ENCODE measurements around the gene KIF9.
"Not testable (repeated sequence)": the region's sequence is repeated elsewhere in the genome, so short reads cannot be mapped to it uniquely, and the experiment has no call there.

The KIF9 gene, protein sequence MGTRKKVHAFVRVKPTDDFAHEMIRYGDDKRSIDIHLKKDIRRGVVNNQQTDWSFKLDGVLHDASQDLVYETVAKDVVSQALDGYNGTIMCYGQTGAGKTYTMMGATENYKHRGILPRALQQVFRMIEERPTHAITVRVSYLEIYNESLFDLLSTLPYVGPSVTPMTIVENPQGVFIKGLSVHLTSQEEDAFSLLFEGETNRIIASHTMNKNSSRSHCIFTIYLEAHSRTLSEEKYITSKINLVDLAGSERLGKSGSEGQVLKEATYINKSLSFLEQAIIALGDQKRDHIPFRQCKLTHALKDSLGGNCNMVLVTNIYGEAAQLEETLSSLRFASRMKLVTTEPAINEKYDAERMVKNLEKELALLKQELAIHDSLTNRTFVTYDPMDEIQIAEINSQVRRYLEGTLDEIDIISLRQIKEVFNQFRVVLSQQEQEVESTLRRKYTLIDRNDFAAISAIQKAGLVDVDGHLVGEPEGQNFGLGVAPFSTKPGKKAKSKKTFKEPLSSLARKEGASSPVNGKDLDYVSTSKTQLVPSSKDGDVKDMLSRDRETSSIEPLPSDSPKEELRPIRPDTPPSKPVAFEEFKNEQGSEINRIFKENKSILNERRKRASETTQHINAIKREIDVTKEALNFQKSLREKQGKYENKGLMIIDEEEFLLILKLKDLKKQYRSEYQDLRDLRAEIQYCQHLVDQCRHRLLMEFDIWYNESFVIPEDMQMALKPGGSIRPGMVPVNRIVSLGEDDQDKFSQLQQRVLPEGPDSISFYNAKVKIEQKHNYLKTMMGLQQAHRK

DNA sequence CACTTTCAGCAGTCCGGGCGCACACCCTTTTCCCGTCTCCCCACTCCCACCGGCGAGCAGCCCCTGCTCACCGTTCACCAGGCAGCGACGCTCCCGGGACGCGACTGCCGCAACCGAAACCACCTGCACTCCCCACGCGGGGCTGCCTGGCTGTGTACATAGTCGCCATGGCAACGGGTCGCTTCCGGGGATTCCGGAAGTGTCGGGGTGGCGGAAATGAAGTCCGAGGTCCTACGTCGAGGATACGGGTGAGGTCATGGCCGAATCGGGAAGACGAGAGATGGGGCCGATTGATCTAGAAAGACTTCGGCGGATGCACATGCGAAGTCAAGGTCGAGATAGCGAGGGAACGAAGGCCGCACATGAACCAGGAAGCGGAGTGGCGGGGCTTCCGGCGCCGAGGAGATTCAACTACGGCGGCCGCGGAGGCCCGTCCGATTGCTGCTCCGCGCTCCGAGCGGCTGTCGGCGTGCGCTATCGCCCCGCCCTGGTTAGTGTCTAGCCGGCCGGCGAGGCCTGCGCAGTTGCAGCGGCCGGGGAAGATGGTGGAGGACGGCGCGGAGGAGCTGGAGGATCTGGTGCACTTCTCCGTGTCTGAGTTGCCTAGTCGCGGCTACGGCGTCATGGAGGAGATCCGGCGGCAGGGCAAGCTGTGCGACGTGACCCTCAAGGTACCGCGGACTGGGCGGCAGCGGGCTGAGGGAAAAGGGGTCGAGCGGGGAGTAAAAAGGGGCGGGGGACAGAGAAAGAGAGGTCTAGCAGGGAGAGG is at the start of gene KIF9, which contains the start of gene KLHL18:
Gene KIF9 (minus strand): TSS at position 376 of the 769 bp plus-strand sequence. CDS start 5,425 bp downstream, outside the sequence.
Gene KLHL18 (plus strand): TSS at position 521 of the 769 bp plus-strand sequence. CDS start 22 bp downstream, at position 543.
- DNase-seq (ENCODE audit: low read depth in 2 of 2), result peak; percentile 93

DNA sequence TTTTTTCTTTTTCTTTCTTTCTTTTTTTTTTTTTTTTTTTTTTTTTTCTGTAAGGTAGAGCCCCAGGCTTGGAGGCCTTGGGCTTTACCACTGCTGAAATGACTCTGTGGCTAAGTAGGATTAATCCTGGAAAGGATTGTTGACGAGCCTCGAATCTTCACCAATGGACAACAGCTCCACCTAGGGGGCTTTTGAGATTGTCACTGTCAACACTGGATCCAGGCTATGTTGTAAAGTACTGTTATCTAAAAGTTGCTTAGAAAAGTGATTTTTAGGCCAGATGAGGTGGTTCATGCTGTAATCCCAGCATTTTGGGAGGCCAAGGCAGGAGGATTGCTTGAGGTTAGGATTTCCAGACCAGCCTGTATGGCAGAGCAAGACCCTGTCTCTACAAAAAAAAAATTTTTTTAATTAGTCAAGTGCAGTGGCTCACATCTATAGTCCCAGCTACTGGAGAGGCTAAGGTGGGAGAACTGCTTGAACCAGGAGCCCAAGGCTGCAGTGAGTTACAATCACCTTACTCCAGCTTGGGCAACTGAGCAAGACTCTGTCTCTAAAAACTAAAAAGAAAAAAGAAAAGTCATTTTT is 41.8 kb upstream of the KIF9 start:
- DNase-seq (ENCODE audit: low read depth in 2 of 2), result peak; percentile 5 to 8

DNA sequence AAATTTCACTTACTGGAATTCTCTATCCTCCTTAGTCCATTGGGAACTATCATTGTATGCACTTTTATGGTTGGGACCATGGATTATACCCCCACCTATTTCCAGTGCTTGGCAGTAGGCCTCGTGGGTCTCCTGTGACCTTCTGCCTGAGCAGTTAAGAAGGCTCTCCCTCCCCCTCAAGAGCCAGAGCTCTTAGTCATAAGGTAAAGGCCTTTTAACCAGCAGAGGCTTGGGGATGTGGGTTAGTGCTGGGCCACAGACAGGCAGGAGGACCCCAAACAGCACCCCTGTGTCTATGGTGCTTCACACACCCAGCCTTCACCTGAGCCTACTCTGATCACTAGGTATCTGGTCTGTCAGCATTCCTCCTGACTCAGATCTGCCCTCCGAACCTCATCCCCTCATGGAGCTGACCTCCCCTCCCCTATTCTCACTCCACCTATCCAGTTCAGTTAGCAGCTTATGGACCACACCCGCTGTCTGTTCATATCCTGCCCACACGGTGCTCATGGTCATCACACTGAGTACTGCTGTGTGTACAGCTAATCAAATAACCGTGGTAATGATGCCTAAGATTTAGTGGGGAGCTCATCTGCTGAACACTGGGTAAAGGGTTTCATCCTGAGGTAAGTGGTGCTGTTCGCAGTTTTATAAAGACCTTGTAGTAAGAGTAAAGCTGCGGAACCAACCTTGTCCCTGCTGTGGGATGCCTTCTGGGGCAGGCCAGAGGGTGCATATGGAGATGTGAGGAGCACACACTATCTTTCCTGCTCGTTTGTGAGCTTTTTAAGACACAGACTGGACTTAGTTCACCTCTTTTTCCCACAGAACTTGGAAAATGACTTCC is 41.1 kb upstream of the KIF9 start:
- no peak for DNase-seq (ENCODE audit: low read depth in 2 of 2)

DNA sequence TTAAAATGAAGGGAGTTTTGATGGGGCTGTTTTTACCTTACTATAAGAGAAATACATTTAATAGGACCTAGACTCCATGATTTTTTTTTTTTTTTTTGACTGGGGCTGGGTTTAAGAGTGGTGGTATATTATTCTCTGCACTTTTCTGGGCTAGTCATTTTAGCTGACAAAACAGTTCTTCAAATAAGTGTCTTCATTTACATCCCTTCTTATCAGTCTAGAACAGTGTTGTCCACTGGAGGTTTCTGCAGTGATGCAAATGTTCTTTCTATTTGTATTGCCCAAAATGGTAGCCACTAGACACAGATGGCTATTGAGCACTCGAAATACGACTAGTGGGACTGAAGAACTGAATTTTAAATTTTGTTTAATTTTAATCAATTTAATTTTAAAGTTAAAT is 37.4 kb upstream of the KIF9 start:
- no peak for DNase-seq (ENCODE audit: low read depth in 2 of 2)

DNA sequence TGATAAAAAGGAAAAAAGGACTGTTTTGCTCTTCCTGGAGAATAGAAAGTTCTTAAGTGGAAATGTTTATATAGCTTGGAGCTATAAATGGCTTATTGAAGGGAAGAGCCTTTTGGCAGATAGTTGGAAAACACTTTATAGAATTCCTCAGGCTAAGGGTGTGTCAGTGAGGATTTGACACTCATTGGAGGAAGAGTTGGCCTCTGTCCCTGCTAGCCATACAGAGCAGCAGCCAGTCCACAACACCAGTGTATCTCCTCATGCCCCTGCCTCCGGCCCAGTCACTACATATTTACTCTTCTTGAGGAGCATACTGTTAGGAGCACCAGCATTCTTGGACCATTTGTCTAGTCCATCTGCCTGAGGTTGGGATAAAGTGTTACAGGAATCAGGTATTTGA is 36.3 kb upstream of the KIF9 start:
- DNase-seq (ENCODE audit: low read depth in 2 of 2), result no peak

DNA sequence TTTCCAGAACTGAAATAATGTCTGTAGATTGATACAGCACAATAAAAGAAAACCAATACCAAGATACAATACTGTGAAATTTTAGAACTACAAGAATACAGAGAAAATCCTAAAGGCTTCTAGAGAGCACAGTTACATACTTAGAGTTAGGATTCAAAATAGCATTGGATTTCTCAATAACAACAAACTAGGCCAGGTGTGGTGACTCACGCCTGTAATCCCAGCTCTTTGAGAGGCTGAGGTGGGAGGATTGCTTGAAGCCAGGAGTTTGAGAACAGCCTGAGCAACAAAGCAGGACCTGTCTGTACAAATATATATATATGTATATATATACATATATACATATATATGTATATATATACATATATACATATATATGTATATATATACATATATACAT is 33.6 kb upstream of the KIF9 start:
- not testable (repeated sequence) for DNase-seq (ENCODE audit: low read depth in 2 of 2)

DNA sequence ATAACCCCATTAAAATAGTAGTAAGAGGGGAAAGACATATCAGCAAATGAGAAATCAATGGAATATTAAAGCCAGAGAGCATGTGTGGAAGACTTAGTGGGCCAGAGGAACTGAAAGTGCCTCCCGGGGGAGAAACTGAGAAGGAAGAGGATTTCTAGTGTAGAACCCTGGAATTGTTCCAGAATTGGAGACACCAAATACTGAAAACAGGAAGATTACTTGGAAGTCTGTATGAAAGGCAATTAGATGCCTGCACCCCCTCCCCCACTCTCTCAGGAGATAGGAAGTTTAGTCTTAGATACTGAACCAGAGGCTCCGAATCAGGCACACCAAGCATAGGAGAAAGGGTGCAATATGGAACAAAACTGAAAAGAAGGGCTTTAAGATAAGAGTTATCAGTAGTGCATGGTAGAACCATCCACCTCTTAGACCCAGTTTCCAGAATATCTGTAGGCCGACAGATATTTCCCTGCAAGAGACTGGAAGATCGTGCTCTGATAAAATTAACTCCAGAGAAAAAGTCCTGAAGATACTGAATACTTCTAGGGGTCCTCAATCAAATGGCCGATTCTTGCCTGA is 32.6 kb upstream of the KIF9 start:
- no peak for DNase-seq (ENCODE audit: low read depth in 2 of 2)

DNA sequence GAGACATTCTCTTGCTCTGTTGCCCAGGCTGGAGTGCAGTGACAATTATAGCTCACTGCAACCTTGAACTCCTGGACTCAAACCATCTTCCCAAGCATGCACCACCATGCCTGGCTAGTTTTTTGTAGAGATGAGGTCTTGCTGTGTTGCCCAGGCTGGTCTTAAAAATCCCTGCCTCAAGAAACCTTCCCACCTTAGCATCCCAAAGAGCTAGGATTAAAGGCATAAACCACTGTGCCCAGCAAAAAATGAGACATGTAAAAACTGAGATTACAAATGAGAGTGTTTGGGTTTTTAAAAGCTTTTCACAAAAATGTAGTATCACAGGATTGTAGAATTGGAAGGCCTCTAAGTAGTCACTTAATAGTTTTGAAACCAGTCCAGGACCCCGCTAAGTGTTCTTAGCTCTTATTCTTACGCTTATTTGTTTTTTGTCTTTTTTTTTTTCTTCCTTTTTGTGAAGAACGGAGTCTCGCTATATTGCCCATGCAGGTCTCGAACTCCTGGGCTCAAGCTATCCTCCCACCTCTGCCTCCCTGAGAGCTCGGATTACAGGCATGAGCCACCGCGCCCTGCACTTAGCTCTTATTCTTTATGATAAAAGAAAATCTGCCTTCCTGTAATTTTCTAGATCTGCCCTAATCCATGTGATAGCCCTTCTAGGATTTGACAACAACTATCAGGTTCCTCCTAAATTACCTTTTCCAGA is 31.6 kb upstream of the KIF9 start:
- no peak for DNase-seq (ENCODE audit: low read depth in 2 of 2)

DNA sequence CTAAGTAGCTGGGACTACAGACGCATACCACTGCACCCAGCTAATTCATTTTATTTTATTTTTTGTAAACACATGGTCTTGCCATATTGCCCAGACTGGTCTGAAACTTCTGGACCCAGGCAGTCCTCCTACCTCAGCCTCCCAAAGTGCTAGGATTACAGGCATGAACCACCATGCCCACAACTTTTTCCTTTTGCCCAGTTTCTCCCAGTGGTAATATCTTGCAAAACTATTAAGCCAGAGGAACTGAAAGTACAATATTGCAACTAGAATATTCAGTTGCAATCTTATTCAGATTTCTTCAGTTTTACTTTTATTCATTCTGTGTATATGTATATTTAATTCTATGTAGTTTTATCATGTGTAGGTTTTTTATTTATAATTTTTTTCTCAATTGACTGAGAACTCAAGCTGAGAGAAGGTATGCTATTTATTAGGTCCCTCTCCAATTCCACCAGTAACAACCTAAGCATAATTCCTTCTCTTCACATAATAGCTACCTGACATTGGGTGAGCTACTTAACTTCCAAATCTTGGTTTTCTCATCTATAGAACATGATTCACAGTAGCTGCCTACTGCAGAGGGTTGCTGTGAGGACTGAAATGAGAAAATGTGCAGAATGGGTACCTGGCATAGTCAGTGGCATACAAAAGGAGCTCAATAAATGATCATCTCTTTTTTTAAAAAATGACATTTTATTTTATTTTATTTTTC is 30.9 kb upstream of the KIF9 start:
- no peak for DNase-seq (ENCODE audit: low read depth in 2 of 2)

DNA sequence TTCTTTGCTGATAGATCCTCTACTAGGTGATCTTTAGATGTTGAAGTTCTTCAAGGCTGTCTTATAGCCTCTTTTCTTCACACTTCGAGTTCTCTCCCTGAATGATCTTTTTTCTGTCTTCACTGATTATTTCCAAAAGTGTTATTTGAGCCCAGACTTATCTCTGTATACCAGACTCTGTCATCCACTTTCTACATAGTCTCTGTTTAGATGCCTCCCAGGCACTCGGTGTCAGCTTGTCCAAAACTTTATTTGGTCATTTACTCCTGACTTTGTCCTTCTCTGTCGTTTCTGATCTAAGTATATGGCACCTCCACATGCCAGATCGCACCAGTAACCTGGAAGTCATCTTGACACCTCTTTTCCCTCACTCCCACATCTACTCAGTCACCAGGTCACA is 27.8 kb upstream of the KIF9 start:
- no peak for DNase-seq (ENCODE audit: low read depth in 2 of 2)

DNA sequence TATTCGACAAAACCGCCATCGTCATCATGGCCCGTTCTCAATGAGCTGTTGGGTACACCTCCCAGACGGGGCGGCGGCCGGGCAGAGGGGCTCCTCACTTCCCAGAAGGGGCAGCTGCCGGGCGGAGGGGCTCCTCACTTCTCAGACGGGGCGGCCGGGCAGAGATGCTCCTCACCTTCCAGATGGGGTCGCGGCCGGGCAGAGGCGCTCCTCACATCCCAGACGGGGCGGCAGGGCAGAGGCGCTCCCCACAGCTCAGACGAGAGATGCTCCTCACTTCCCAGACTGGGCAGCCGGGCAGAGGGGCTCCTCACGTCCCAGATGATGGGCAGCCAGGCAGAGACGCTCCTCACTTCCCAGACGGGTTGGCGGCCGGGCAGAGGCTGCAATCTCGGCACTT is 26.6 kb upstream of the KIF9 start:
- DNase-seq (ENCODE audit: low read depth in 2 of 2), result not testable (repeated sequence)

DNA sequence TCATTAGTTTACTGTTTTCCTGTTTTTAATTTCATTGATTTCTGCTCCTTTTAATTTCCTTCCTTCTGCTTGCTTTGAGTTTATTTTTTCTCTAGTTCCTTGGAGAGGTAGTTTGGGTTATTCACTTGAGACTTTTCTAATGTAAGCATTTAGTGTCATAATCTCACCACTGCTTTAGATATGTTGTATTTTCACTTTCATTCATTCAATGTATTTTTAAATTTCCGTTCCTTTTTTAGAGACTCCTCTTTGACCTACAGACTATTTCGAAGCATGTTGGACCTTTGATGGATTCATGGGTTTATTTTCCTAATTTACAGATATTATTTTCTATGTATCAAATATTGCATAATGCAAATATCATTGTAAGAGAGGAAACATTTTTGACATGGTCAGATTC is 23.4 kb upstream of the KIF9 start:
- DNase-seq (ENCODE audit: low read depth in 2 of 2), result no peak

DNA sequence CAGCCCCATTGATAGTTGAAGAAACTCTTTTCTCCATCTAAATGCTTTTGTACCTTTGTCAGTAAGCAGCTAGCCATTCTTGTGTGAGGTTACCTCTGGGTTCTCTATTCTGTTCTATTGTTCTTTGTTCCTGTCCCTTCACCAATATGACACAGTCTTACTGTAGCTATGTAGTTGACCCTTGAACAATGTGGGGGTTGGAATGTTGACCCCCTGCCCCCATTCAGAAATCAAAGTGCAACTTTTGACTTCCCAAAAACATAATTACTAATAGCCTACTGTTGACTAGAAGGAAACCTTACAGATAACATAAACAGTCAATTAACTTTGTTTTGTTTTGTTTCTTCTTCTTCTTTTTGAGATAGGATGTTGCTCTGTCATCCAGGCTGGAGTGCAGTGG is 18.9 kb upstream of the KIF9 start:
- no peak for DNase-seq (ENCODE audit: low read depth in 2 of 2)

DNA sequence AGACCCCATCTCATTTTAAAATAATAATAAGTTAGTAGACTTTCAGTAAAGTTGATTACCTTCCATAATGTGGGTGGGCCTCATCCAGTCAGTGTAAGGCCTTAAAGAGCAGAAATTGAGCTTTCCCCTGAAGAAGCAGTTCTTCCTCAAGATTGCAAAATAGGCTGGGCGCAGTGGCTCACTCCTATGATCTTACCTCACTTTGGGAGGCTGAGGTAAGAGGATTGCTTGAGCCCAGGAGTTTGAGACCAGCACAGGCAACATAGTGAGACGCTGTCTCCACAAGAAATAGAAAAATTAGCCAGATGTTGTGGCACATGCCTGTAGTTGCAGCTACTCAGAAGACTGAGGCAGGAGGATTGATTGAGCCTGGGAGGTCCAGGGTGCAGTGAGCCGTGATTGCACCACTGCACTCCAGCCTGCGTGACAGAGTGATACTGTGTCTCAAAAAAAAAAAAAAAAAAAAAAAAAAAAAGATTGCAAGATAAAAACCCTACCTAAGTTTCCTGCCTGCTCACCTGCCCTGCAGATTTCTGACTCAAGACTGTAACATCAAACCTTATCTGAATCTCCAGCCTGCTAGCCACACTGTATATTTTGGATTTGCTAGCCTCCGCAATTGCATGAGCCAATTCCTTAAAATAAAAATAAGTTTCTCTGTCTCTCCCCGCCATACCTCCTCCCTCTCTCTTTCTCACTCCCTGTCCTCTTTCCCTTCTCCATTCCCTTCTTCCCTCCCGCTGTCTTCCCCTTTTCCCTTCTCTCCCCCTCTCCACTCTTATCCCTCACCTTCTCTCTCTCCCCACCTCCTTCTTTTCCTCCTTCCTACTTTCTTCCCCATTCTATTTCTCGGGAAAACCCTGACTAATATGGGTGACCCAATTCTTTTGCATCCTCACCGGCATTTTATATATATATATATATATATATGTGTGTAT is 17.1 kb upstream of the KIF9 start:
- DNase-seq (ENCODE audit: low read depth in 2 of 2), result no peak

DNA sequence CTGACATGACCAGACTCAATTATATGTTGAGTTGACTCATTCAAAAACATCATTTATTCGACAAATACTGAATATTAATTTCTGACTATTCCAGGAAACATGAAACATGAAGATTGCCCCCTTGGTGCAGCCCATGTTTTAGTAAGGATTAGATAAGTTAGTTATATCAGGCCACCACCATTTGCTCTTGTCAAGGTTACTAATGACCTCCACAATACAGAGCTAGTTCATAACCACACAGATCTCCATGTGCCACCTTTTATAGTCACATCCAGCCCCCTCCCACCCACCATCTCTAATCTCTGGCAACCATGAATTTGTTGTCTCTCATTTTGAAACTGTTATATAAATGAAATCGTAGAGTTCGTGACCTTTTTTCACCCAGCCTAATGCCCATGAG is 15.8 kb upstream of the KIF9 start:
- no peak for DNase-seq (ENCODE audit: low read depth in 2 of 2)

DNA sequence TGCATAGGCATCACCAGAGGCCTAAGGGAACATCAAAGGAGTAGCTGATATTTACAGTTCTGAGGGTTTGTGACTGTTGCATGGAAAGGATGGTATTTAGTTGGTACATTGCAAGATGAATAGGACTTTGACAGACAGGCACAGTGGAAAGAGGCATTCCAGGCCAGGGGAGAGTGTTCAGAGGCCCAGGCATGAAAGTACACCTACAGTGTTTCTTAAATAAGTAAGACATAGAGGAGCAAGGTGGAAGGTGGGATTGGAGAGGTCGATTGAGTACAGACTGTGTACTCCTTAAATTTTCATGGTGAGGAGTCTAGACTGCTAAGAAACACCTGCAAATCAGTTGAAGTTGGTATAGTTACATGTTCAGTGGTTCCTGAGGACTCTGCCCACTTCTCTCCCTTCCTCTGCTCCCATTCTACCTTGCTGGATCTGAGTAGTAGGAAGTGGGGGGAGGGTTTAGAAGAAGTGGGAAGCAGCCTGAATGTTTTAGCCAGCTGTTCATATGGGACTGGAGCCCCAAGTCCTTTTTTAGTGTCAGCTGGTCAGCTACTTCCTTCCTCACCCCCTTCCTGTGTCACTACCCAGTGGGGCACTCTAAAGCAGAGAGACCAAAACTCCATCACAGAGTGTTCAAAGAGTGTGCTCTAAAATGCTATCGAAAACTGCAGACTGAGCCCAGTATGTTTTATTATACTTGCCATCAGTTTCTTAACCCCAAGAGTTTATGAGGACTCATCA is 14.1 kb upstream of the KIF9 start:
- no peak for DNase-seq (ENCODE audit: low read depth in 2 of 2)

DNA sequence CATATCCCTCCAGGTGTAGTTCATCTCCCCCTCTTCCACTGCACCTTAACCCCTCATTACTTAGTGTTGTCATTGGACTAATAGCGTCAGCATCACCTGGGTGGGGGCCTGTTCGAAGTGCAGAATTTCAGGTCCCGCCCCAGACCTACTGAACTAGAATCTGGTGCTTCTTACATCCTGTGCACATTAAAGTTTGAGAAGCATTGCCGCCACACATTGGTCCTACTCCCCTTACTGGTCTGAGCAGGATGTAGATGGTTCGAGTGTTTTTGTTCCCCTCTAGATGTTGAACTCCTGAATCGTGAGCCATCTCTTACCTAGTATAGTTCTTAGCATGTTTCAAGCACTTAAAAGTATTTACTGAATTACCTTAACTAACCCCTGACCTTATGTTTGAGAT is 13.4 kb upstream of the KIF9 start:
- DNase-seq (ENCODE audit: low read depth in 2 of 2), result no peak

Measured in stimulated activated CD8-positive, alpha-beta memory T cell treated with anti-CD3 and anti-CD28 coated beads, Interleukin-7, amount 100 ng/mL, for 4 hours (primary cell).